ENCODE results near the gene TRAPPC3.

The TRAPPC3 gene

DNA sequence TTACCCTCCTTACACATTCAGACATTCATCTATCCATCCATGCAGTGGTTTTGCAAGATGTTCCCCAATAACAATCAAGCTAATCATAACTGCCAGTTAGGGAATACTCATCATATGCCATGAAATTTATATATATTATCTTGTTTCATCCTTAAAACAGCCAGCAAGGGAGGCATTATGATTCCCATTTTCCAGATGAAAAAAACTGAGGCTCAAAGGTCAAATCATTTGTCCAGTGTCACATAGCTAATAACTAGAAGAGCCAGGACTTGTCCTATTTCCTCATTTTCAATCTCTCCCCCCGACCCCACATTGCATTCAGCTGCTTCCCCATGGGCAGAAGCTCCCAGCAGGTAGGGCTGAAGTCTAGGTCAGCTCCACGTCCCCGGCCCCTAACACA, 17.3 kb downstream of the TRAPPC3 start:
- Histone ChIP-seq H3K9me3 (ENCODE audit: control insufficient read depth, insufficient read depth, low read length) (no peaks in the 10 kb centered on the region), H3K27me3 (ENCODE audit: control insufficient read depth, low read length) (no peaks in the 10 kb centered on the region), H3K79me2 (ENCODE audit: control insufficient read depth, low read length) (no peaks in the 10 kb centered on the region), H3K4me2 (ENCODE audit: low read length) (no peak overlapping the region), H3K4me1 (ENCODE audit: control insufficient read depth, low read length) (no peaks in the 10 kb centered on the region), H3K4me3 (ENCODE audit: low read length) (no peak overlapping the region), H3K27ac (ENCODE audit: low read depth, low read length) (no peak overlapping the region), H3K9me2 (replicated peaks; ENCODE audit: control insufficient read depth, low read length) (no peaks in the 10 kb centered on the region), H3F3A (ENCODE audit: control insufficient read depth, insufficient read depth) (no peaks in the 10 kb centered on the region), H3K36me3 (ENCODE audit: control insufficient read depth, low read length) (peaks cover 11% of the 10 kb centered on the region; the same call in 1 of the 2 replicates), H4K20me1 (ENCODE audit: control insufficient read depth, insufficient read depth, low read depth, low read length) (no peaks in the 10 kb centered on the region)
- TF ChIP-seq EZH2phosphoT487 (IDR thresholded peaks at IDR 0.05; ENCODE audit: borderline replicate concordance, low read length) (no peak), CTCF (IDR thresholded peaks at IDR 0.05; ENCODE audit: low read depth, low read length, poor library complexity, severe bottlenecking) (no peak)

DNA sequence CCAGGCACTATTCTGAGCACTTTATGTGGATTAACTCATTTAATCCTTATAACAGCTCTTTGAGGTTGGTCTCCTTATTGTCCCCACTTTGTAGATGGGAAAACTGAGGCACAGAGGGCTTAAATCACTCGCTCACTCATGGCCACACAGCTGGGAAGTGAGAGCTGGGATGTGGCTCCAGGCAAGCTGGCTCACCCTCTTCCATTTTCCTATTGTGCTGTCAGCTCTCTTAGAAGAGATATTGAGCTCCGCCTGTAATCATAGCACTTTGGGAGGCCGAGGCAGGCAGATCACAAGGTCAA, 20.4 kb downstream of the TRAPPC3 start:
- Histone ChIP-seq H3K36me3 (ENCODE audit: control insufficient read depth, low read length) (no peaks in the 10 kb centered on the region), H3K27me3 (ENCODE audit: control insufficient read depth, low read length) (peaks cover 16% of the 10 kb centered on the region), H3K4me1 (ENCODE audit: control insufficient read depth, low read length) (no peaks in the 10 kb centered on the region), H3K9me2 (replicated peaks; ENCODE audit: control insufficient read depth, low read length) (no peaks in the 10 kb centered on the region), H3K27ac (ENCODE audit: low read depth, low read length) (no peak overlapping the region), H3K9me3 (ENCODE audit: control insufficient read depth, insufficient read depth, low read length) (no peaks in the 10 kb centered on the region), H3F3A (ENCODE audit: control insufficient read depth, insufficient read depth) (no peaks in the 10 kb centered on the region), H3K4me3 (ENCODE audit: low read length) (no peak overlapping the region), H4K20me1 (ENCODE audit: control insufficient read depth, insufficient read depth, low read depth, low read length) (no peaks in the 10 kb centered on the region), H3K4me2 (ENCODE audit: low read length) (no peak overlapping the region), H3K79me2 (ENCODE audit: control insufficient read depth, low read length) (no peaks in the 10 kb centered on the region)
- TF ChIP-seq CTCF (IDR thresholded peaks at IDR 0.05; ENCODE audit: low read depth, low read length, poor library complexity, severe bottlenecking) = no peak
- TF ChIP-seq EZH2phosphoT487 (IDR thresholded peaks at IDR 0.05; ENCODE audit: borderline replicate concordance, low read length) = no peak

- Histone ChIP-seq H4K20me1 (ENCODE audit: control insufficient read depth, insufficient read depth, low read depth, low read length) (no peaks in the 10 kb centered on the region), H3K79me2 (ENCODE audit: control insufficient read depth, low read length) (no peaks in the 10 kb centered on the region), H3K9me3 (ENCODE audit: control insufficient read depth, insufficient read depth, low read length) (no peaks in the 10 kb centered on the region), H3K4me3 (ENCODE audit: low read length) (no peak overlapping the region), H3K9me2 (replicated peaks; ENCODE audit: control insufficient read depth, low read length) (no peaks in the 10 kb centered on the region), H3K4me1 (ENCODE audit: control insufficient read depth, low read length) (peaks cover 5% of the 10 kb centered on the region), H3K4me2 (ENCODE audit: low read length) (no peak overlapping the region), H3K36me3 (ENCODE audit: control insufficient read depth, low read length) (no peaks in the 10 kb centered on the region), H3K27me3 (ENCODE audit: control insufficient read depth, low read length) (peaks cover 22% of the 10 kb centered on the region), H3F3A (ENCODE audit: control insufficient read depth, insufficient read depth) (no peaks in the 10 kb centered on the region), H3K27ac (ENCODE audit: low read depth, low read length) (no peak overlapping the region)
- no peak for TF ChIP-seq EZH2phosphoT487 (IDR thresholded peaks at IDR 0.05; ENCODE audit: borderline replicate concordance, low read length)
- no peak for TF ChIP-seq CTCF (IDR thresholded peaks at IDR 0.05; ENCODE audit: low read depth, low read length, poor library complexity, severe bottlenecking)
These were observed 21.0 kb downstream of the TRAPPC3 start for GRCh38 chr1:36128126-36128904.
